Neutrophil (primary cell): Measurements from ENCODE around the gene ERAP2.

Experiments used
- H3K27ac ChIP-seq: fragments of 200-600 bp; sonication (generic); 2 replicates; pipeline ENCODE4 v1.5.1; 2016; ENCODE audit warnings: mild to moderate bottlenecking, moderate library complexity
- H3K27me3 ChIP-seq: fragments of 200-600 bp; sonication (generic); 2 replicates; pipeline ENCODE4 v1.6.0; 2016; ENCODE audit warnings: mild to moderate bottlenecking
- H3K36me3 ChIP-seq: fragments of 200-600 bp; sonication (generic); 2 replicates; pipeline ENCODE4 v1.5.1; 2017
- H3K4me1 ChIP-seq, 2 experiments: fragments of 200-600 bp in 1 of 2; sonication (generic) in 1 of 2; 1 replicate in 1 of 2; 2 replicates in 1 of 2; pipeline versions ENCODE4 v1.5.1 to v1.6.1; 2013 to 2016; ENCODE audit warnings: low read depth in 1 of 2, low read length in 1 of 2, mild to moderate bottlenecking in 1 of 2, moderate library complexity in 1 of 2; ENCODE audit not compliant: control insufficient read depth in 1 of 2, insufficient read depth in 1 of 2
- H3K4me3 ChIP-seq, 2 experiments: fragments of 200-600 bp in 1 of 2; sonication (generic) in 1 of 2; 1 replicate in 1 of 2; 2 replicates in 1 of 2; pipeline ENCODE4 v1.5.1; 2013 to 2016; ENCODE audit warnings: low read depth in 1 of 2, low read length in 1 of 2, mild to moderate bottlenecking in 1 of 2, moderate library complexity in 1 of 2
- H3K9me3 ChIP-seq: fragments of 200-600 bp; sonication (generic); 2 replicates; pipeline ENCODE4 v1.5.1; 2016
- TF ChIP-seq, protein P1 (sequence below): fragments of 200-600 bp; sonication (generic); IDR thresholded peaks from 2 replicates; pipeline ENCODE4 v1.5.1; 2016; ENCODE audit warnings: antibody characterized with exemption

The ERAP2 gene

DNA sequence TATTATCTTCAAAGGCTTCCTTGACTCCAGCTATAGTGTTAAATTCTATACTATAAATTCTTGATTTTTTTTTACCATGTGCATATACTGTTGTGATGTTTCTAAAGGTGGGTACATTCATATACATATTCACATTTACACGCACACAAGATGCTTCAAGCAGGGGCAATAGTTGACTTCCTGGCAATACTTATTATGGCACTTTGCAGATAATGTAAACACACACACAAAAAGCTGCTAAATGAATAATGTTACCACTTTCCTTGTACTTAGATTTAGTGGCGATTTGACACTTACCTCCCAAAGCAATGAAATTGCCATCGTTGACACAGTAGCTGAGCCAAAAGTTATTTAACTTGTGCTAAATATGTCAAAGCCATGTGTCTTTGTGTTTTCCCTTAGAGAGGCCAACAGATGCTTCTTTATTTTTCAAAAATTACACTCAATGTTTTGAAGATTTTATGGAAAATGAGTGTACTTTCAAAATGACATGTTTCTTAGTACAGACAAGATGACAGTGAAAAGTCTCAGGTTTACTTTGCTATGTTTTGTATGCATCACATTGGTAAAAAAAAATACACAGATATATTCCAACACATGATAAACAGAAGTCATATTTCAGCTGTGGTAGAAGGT is 12.2 kb upstream of the ERAP2 start:
- Histone ChIP-seq H3K9me3 (no peaks in the 10 kb centered on the region), H3K27me3 (no peaks in the 10 kb centered on the region), H3K4me3 (no peak overlapping the region), H3K36me3 (no peaks in the 10 kb centered on the region), H3K4me1 (no peaks in the 10 kb centered on the region), H3K27ac (no peak overlapping the region)
- TF ChIP-seq, protein P1, sequence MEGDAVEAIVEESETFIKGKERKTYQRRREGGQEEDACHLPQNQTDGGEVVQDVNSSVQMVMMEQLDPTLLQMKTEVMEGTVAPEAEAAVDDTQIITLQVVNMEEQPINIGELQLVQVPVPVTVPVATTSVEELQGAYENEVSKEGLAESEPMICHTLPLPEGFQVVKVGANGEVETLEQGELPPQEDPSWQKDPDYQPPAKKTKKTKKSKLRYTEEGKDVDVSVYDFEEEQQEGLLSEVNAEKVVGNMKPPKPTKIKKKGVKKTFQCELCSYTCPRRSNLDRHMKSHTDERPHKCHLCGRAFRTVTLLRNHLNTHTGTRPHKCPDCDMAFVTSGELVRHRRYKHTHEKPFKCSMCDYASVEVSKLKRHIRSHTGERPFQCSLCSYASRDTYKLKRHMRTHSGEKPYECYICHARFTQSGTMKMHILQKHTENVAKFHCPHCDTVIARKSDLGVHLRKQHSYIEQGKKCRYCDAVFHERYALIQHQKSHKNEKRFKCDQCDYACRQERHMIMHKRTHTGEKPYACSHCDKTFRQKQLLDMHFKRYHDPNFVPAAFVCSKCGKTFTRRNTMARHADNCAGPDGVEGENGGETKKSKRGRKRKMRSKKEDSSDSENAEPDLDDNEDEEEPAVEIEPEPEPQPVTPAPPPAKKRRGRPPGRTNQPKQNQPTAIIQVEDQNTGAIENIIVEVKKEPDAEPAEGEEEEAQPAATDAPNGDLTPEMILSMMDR = no peak

- H3K4me3 ChIP-seq = no peak overlapping the region
- TF ChIP-seq, protein P1 = no peak
These were observed 11.3 kb upstream of the ERAP2 start for GRCh38 chr5:96864922-96865530.

GRCh38 chr5:96868603-96869371 is 7.5 kb upstream of the ERAP2 start:
- H3K4me1 ChIP-seq = no peaks in the 10 kb centered on the region
- no peaks in the 10 kb centered on the region for H3K9me3 ChIP-seq
- no peak overlapping the region for H3K27ac ChIP-seq
- H3K27me3 ChIP-seq = no peaks in the 10 kb centered on the region
- no peaks in the 10 kb centered on the region for H3K36me3 ChIP-seq
- TF ChIP-seq, protein P1 = peak; percentile 67
- H3K4me3 ChIP-seq = no peak overlapping the region

More at GRCh38 chr5:96864922-96865530, 11.3 kb upstream of the ERAP2 start:
- Histone ChIP-seq H3K4me1 (no peaks in the 10 kb centered on the region), H3K27ac (no peak overlapping the region), H3K9me3 (no peaks in the 10 kb centered on the region), H3K36me3 (no peaks in the 10 kb centered on the region), H3K27me3 (no peaks in the 10 kb centered on the region)

DNA sequence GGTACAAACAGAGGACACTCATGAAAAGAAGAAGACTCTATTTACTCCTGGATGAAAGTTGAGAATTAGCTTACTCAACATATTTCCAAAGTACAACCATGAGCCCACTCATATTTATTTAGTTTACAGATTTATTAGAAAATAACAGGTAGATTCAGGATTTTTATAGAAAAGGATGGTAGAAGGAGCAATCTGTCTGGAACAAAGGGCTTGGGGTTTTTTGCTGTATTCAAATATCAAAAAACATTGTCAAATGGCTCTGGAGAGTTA is 7.0 kb upstream of the ERAP2 start:
- Histone ChIP-seq H3K9me3 (no peaks in the 10 kb centered on the region), H3K4me3 (no peak overlapping the region), H3K27me3 (no peaks in the 10 kb centered on the region), H3K27ac (no peak overlapping the region), H3K4me1 (no peaks in the 10 kb centered on the region), H3K36me3 (no peaks in the 10 kb centered on the region)
- TF ChIP-seq, protein P1 = no peak

DNA sequence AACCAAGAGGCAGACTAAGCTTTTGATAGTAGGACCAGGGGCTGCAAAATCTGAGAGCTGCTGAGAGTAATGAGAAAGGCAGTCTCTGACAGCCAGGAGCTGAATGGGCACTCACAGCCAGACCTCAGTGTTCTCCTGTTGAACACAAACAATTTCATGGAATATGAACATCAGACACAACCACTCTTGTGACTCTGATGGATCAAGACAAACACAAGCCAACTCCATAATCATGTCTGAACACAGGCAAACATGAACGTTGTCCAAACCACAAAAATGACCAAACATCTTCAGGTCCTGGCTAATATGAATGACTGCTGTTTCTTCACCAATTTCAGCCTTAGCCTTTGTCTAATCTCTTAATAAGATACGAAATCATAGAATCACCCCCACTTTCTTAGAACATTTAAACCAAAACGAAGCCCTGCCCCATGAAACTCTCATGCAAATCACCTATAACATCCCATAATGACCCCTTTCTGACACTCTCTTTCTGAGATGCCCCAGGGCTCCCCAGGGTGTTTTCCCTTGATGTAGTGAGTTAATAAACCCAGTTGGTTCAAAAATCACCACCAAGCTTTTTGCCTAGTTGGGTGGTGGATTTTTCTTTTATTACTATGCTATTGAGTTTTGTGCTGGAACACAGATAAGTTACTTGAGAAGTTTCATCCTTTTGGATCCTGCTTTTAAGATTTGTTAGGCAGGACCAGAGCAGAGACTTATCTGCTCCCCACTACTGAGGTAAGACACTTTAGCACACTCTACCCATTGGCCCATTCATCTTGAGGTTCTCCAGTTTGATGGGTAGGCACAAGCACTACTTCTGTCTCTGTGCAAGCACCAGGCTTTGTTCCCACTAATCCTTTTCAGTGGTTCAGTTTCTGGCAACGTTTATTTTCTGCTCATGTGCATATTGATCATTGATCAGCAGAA is 5.9 kb upstream of the ERAP2 start:
- H3K27ac ChIP-seq = no peak overlapping the region
- H3K4me1 ChIP-seq = no peaks in the 10 kb centered on the region
- H3K4me3 ChIP-seq = no peak overlapping the region
- H3K36me3 ChIP-seq = no peaks in the 10 kb centered on the region
- H3K27me3 ChIP-seq = no peaks in the 10 kb centered on the region
- H3K9me3 ChIP-seq = no peaks in the 10 kb centered on the region
- TF ChIP-seq, protein P1 = no peak
